ENCODE results near the gene ZSWIM5.
"Not testable (repeated sequence)": the region's sequence is repeated elsewhere in the genome, so short reads cannot be mapped to it uniquely, and the experiment has no call there.

The ZSWIM5 gene

DNA sequence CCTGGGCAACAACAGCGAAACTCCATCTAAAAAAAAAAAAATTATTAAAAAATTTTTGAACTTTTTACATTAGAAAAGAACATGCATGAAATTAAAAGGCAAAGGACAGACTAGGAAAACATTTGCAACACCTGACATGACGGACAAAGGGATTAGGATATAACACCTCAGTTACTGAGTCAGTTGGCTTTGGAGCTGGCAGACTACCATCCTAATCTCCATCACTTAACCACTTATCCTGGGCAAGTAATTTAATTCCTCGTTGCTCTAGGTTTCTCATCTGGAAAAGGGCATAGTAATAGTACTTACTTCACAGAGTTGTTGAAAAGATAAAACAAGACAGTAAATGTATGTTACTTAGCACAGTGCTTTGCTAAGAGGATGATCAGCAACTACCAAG is 207.2 kb downstream of the ZSWIM5 start:
- DNase-seq: no peak

DNA sequence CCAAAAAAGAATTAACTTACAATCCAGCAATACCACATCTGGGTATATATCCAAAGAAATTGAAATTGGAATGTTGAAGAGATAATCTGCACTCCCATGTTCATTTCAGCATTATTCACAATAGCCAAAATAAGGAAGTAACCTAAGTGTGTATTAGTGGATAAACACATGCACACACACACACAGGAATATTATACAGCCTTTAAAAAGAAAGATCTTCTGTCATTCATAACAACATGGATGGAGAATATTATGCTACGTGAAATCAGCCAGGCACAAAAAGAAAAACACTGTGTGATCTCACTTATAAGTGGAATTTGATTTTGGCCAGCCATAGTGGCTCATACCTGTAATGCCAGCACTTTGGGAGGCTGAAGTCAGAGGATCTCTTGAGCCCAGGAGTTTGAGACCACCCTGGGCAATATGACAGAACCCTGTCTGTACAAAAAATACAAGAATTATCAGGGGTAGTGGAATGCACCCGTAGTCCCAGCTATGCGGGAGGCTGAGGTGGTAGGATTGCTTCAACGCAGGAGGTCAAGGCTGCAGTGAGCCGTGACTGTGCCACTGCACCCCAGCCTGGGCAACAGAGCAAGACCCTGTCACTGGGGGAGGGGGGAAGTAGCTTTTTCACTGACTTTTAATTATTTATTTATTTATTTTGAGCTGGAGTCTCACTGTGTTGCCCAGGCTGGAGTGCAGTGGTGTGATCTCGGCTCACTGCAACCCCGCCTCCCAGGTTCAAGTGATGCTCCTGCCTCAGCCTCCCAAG is 210.8 kb downstream of the ZSWIM5 start:
- DNase-seq: no peak

DNA sequence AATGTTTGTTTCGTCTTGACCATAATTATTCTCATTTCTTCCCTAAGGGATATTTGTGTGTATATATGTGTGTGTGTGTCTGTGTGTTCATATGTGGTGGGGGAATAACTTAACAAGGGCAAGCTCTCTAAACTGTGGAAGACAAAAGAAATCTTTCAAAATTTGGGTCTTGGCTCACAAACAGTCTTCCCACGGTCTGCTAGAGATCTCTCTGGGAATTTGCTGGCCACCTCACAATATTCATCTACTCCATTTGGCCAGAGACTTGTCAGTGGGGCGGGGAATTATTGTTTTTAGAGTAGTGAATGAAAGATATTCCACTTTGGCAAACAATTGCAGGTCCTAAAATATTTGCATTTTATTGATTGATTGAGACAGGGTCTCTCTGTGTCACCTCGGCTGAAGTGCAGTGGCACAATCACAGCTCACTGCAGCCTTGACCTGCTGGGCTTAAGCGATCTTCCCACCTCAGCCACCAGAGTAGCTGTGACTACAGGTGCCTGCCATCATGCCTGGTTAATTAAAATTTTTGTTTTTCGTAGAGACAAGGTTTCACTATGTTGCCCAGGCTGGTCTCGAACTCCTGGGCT is 212.0 kb downstream of the ZSWIM5 start:
- DNase-seq: no peak

- DNase-seq: no peak
Measured at GRCh38 chr1:44988531-44989156, 217.8 kb downstream of the ZSWIM5 start.

DNA sequence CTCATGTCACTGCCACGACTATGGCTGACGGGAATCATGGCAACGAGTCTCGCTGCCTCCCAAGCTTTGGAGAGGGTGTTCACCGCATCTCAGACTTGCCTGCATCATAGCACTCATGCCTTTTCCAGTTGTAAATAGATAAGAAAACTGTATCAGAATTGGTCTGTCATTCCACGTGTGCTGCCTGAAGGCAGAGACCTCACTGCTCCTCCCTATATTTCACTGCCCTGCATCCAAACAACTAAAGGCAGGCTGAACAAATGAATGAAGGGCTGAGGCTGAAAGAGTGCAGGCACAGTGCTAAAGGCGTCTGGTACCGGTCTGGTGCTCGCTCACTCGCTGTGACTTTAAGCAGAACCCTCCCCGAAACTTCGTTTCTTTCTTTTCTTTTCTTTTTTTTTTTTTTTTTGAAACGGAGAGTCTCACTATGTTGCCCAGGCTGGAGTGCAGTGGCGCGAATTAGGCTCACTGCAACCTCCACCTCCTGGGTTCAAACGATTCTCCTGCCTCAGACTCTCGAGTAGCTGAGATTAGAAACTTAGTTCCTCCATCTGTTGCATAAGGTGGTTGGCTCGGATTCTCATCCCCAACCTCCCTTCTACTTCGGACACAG is 220.6 kb downstream of the ZSWIM5 start:
- DNase-seq: no peak

- DNase-seq: not testable (repeated sequence)
Measured at GRCh38 chr1:44977372-44977771, 229.0 kb downstream of the ZSWIM5 start.

DNA sequence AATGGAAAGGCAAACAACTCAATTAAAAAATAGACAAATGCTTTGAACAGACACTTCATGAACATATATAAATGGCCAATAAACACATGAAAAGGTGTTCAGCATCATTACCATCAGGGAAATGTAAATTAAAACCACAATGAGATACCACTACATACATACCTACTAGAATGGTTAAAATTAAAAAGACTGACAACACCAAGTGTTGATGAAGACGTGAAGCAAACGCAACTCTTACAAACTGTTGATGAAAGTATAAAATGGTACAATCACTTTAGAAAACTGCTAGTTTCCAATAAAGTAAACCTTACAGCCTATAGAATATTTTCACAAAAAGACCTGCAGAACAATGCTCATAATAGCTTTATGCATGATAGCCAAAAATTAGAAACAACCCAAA is 230.2 kb downstream of the ZSWIM5 start:
- DNase-seq: no peak

- no peak for DNase-seq
Measured at GRCh38 chr1:44973645-44974044, 232.8 kb downstream of the ZSWIM5 start.

GRCh38 chr1:44970317-44970716 is 236.1 kb downstream of the ZSWIM5 start:
- DNase-seq: no peak
